ENCODE data around the gene PRR13.
A peak's percentile ranks its signal among the peaks of the same experiment; 100 is the strongest.

GRCh38 chr12:53464685-53465418, 23.3 kb downstream of the PRR13 start:
- TF ChIP-seq POLR2A (IDR thresholded peaks at IDR 0.05; ENCODE audit: low read depth, low read length) = 0 out of 2 replicates have a peak, but pooled peaks have one; percentile 25
- TF ChIP-seq POLR2AphosphoS5 (IDR thresholded peaks at IDR 0.05; ENCODE audit: low read depth, low read length) = no peak; the same call in 1 of the 2 replicates
- TF ChIP-seq TAF1 (IDR thresholded peaks at IDR 0.05; ENCODE audit: borderline replicate concordance, low read depth, low read length) = no peak
